WTC11 (cell line): ENCODE data around the gene ITLN2.

Experiments
- MXD4 ChIP-seq: fragments of 250-450 bp; sonication (Bioruptor Pico); IDR thresholded peaks from 2 replicates; pipeline ENCODE4 v1.8.0; 2021; ENCODE audit warnings: mild to moderate bottlenecking, moderate library complexity, borderline replicate concordance
- SMAD3 ChIP-seq: sonication (generic); formaldehyde crosslinking; IDR thresholded peaks from 2 replicates; pipeline ENCODE4 v1.8.0; 2022; ENCODE audit warnings: missing genetic modification reagents, mild to moderate bottlenecking, borderline replicate concordance
- ZNF263 ChIP-seq: sonication (generic); formaldehyde crosslinking; IDR thresholded peaks from 2 replicates; pipeline ENCODE4 v1.8.1; 2022; ENCODE audit warnings: low read depth, mild to moderate bottlenecking, moderate library complexity, missing genetic modification reagents
- TF ChIP-seq, protein P1 (sequence below): fragments of 200-600 bp; IDR thresholded peaks from 2 replicates; pipeline ENCODE4 v1.8.0; 2022; ENCODE audit warnings: antibody characterized with exemption
- TF ChIP-seq, protein P2 (sequence below): sonication (generic); formaldehyde crosslinking; IDR thresholded peaks from 2 replicates; pipeline ENCODE4 v1.8.0; 2022; ENCODE audit warnings: mild to moderate bottlenecking, missing genetic modification reagents

DNA sequence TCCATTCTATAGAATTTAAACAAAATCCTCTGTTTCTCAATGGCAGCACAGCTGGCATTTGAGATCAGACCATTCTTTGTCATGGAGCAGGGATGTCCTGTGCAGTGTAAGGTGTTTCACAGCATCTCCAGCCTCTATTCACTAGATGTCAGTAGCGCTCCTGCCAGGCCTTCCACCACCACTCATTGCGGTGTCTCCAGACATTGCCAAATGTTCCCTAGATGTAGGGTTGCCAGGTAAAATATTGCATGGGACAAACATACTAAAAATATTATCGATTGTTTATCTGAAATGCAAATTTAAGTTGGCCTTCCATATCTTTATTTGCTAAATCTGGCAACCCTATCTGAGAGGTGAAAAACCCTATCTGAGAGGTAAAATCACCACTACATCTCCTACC, 11.7 kb downstream of the ITLN2 start:
- TF ChIP-seq SMAD3 (CRISPR knock-in tag) (no peak), ZNF263 (no peak), MXD4 (CRISPR knock-in tag) (no peak)
- TF ChIP-seq, protein P1, sequence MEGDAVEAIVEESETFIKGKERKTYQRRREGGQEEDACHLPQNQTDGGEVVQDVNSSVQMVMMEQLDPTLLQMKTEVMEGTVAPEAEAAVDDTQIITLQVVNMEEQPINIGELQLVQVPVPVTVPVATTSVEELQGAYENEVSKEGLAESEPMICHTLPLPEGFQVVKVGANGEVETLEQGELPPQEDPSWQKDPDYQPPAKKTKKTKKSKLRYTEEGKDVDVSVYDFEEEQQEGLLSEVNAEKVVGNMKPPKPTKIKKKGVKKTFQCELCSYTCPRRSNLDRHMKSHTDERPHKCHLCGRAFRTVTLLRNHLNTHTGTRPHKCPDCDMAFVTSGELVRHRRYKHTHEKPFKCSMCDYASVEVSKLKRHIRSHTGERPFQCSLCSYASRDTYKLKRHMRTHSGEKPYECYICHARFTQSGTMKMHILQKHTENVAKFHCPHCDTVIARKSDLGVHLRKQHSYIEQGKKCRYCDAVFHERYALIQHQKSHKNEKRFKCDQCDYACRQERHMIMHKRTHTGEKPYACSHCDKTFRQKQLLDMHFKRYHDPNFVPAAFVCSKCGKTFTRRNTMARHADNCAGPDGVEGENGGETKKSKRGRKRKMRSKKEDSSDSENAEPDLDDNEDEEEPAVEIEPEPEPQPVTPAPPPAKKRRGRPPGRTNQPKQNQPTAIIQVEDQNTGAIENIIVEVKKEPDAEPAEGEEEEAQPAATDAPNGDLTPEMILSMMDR, result no peak
- TF ChIP-seq, protein P2, sequence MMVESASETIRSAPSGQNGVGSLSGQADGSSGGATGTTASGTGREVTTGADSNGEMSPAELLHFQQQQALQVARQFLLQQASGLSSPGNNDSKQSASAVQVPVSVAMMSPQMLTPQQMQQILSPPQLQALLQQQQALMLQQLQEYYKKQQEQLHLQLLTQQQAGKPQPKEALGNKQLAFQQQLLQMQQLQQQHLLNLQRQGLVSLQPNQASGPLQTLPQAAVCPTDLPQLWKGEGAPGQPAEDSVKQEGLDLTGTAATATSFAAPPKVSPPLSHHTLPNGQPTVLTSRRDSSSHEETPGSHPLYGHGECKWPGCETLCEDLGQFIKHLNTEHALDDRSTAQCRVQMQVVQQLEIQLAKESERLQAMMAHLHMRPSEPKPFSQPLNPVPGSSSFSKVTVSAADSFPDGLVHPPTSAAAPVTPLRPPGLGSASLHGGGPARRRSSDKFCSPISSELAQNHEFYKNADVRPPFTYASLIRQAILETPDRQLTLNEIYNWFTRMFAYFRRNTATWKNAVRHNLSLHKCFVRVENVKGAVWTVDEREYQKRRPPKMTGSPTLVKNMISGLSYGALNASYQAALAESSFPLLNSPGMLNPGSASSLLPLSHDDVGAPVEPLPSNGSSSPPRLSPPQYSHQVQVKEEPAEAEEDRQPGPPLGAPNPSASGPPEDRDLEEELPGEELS (CRISPR knock-in tag), result no peak
